ENCODE data around the gene MYD88. TPM values are rescaled to one million over a fixed set of nuclear protein-coding genes. Genes with fewer than 3 reads are reported as not detected.

MYD88 gene
- total and polyA plus RNA-seq, 4 donors: 15.4 to 60.3 (median 44.1) TPM

GRCh38 chr3:38190481-38190881, 52.0 kb downstream of the MYD88 start:
- no peaks in the 10 kb centered on the region for H3K4me1 ChIP-seq (ENCODE audit: control insufficient read depth in 4 of 4, insufficient read depth in 4 of 4, low read length in 3 of 4)
- TF ChIP-seq GABPA (IDR thresholded peaks at IDR 0.05 in 1 of 2, conservative IDR thresholded peaks at IDR 0.05 in 1 of 2): no peak
- no peak for TF ChIP-seq REST (IDR thresholded peaks at IDR 0.05)
- TF ChIP-seq FOXA2 (IDR thresholded peaks at IDR 0.05): no peak
- TF ChIP-seq TAF1 (conservative IDR thresholded peaks at IDR 0.05): no peak
- TF ChIP-seq ATF3 (IDR thresholded peaks at IDR 0.05): no peak
- TF ChIP-seq HNF4G (IDR thresholded peaks at IDR 0.05): no peak
- TF ChIP-seq YY1 (IDR thresholded peaks at IDR 0.05): no peak
- TF ChIP-seq MAX (IDR thresholded peaks at IDR 0.05): no peak
- TF ChIP-seq NR2F2 (IDR thresholded peaks at IDR 0.05): no peak
- TF ChIP-seq SP1 (IDR thresholded peaks at IDR 0.05): no peak
- no peak for TF ChIP-seq CTCF (IDR thresholded peaks at IDR 0.05; ENCODE audit: low read depth, low read length, missing input control)
- no peak for TF ChIP-seq HNF4A (conservative IDR thresholded peaks at IDR 0.05)
- TF ChIP-seq ZBTB33 (IDR thresholded peaks at IDR 0.05): no peak
- no peak for TF ChIP-seq RAD21 (IDR thresholded peaks at IDR 0.05)
- H3K9me3 ChIP-seq (ENCODE audit: control insufficient read depth in 4 of 4, low read length in 3 of 4): no peaks in the 10 kb centered on the region
- H3K4me3 ChIP-seq (ENCODE audit: low read depth in 1 of 3, low read length in 3 of 3): no peak overlapping the region
- H3K9ac ChIP-seq (ENCODE audit: low read depth in 1 of 2, low read length in 2 of 2): no peak overlapping the region
- H3K27ac ChIP-seq (ENCODE audit: low read depth in 1 of 2, low read length in 2 of 2): no peak overlapping the region
- no peaks in the 10 kb centered on the region for H3K27me3 ChIP-seq (ENCODE audit: control insufficient read depth in 4 of 4, insufficient read depth in 4 of 4, low read length in 3 of 4)
- H3K36me3 ChIP-seq (ENCODE audit: control insufficient read depth in 4 of 4, insufficient read depth in 3 of 4, low read depth in 1 of 4, low read length in 3 of 4): peaks cover 3 to 10% (median 5%) of the 10 kb centered on the region in 4 donors
- no peak for DNase-seq (ENCODE audit: low spot score)

Small RNA genes within 50 kb of the gene (small RNA-seq; reads per million reads assigned to genes)
- not detected for gene RF00019

Other genes starting within 250 kb of the MYD88 start
- 1 to 10 TPM; 2.2 to 3.5 TPM for gene VILL, start 147.9 kb upstream of the MYD88 start, total RNA-seq
- gene VILL, start 147.9 kb upstream of the MYD88 start, polyA plus RNA-seq: 1 to 10 TPM in 1 of 2 donors, under 1 TPM in 1; 0.88 to 1.1 TPM
- gene PLCD1, start 109.0 kb upstream of the MYD88 start, total RNA-seq: 10 to 100 TPM in 1 of 2 donors, 1 to 10 TPM in 1; 9.5 to 10.5 TPM
- 1 to 10 TPM; 6.7 to 8.7 TPM for gene PLCD1, start 109.0 kb upstream of the MYD88 start, polyA plus RNA-seq
- gene DLEC1, start 99.5 kb upstream of the MYD88 start, total RNA-seq: under 1 TPM; 0.09 to 0.17 TPM
- under 1 TPM; 0.43 to 0.63 TPM for gene DLEC1, start 99.5 kb upstream of the MYD88 start, polyA plus RNA-seq
- gene ACAA1, start 1.5 kb upstream of the MYD88 start, total RNA-seq: 100 to 1,000 TPM; 220 to 410 TPM
- 100 to 1,000 TPM; 338 to 342 TPM for gene ACAA1, start 1.5 kb upstream of the MYD88 start, polyA plus RNA-seq
- 10 to 100 TPM; 16.2 to 24.7 TPM for gene OXSR1, start 26.9 kb downstream of the MYD88 start, total RNA-seq
- gene OXSR1, start 26.9 kb downstream of the MYD88 start, polyA plus RNA-seq: 1 to 10 TPM; 4.3 to 8.2 TPM
- gene SLC22A13, start 127.2 kb downstream of the MYD88 start, total RNA-seq: under 1 TPM; 0.14 to 0.42 TPM
- under 1 TPM in 1 of 2 donors, not detected in 1; 0.10 TPM for gene SLC22A13, start 127.2 kb downstream of the MYD88 start, polyA plus RNA-seq
- under 1 TPM in 1 of 2 donors, not detected in 1; 0.17 TPM for gene SLC22A14, start 143.6 kb downstream of the MYD88 start, total RNA-seq
- not detected for gene SLC22A14, start 143.6 kb downstream of the MYD88 start, polyA plus RNA-seq
- gene XYLB, start 208.1 kb downstream of the MYD88 start, total RNA-seq: 10 to 100 TPM; 14.2 to 51.5 TPM
- gene XYLB, start 208.1 kb downstream of the MYD88 start, polyA plus RNA-seq: 10 to 100 TPM; 14.6 to 21.4 TPM

Measured in liver (tissue), 10 donors.